Muscle of leg (tissue), 11 donors: Measurements from ENCODE around the gene CA9. TPM values are rescaled to one million over a fixed set of nuclear protein-coding genes. Genes with fewer than 3 reads are reported as not detected.

ENCODE experiments used
- DNase-seq: peaks from one replicate; pipeline ENCODE4 v3.0.0; 2013
- H3K27ac ChIP-seq: one replicate; pipeline ENCODE4 v1.5.1; 2013; ENCODE audit warnings: mild to moderate bottlenecking, low read length, control low read depth
- H3K27me3 ChIP-seq: one replicate; pipeline ENCODE4 v1.6.1; 2013; ENCODE audit warnings: low read length; ENCODE audit not compliant: control insufficient read depth, insufficient read depth
- H3K36me3 ChIP-seq: one replicate; pipeline ENCODE4 v1.6.1; 2013; ENCODE audit warnings: low read length; ENCODE audit not compliant: control insufficient read depth, insufficient read depth
- H3K4me1 ChIP-seq: one replicate; pipeline ENCODE4 v1.6.1; 2013; ENCODE audit warnings: low read length; ENCODE audit not compliant: control insufficient read depth, insufficient read depth
- H3K4me3 ChIP-seq: one replicate; pipeline ENCODE4 v1.5.1; 2013; ENCODE audit warnings: low read length, control low read depth
- H3K9me3 ChIP-seq: replicated peaks from 2 replicates; pipeline ENCODE4 v1.6.1; 2013; ENCODE audit warnings: low read depth, low read length; ENCODE audit not compliant: control insufficient read depth
- WGBS: methylation state at CpG from one replicate; pipeline ENCODE4 v1.1.5; 2013; ENCODE audit warnings: missing lambda C conversion rate; ENCODE audit not compliant: insufficient coverage; 5-methylcytosine and 5-hydroxymethylcytosine counted together
- polyA plus RNA-seq, 8 donors: library from polyadenylated mRNA; unstranded; fragments of 120-200 nt; gene quantifications; one replicate each; pipeline versions ENCODE4 v1.2.1 to v1.2.3, GENCODE V29; 2013; ENCODE audit warnings: inconsistent platforms in 1 of 8, low replicate concordance in 1 of 8; ENCODE audit not compliant: insufficient read length in 8 of 8, insufficient read depth in 1 of 8
- total RNA-seq: library from RNA; stranded (reverse); fragments of 120-200 nt; gene quantifications from one replicate; pipeline ENCODE4 v1.2.4, GENCODE V29; 2013

Gene CA9
- total and polyA plus RNA-seq, 9 donors = 0.49 to 2.4 (median 0.68) TPM

- Histone ChIP-seq H3K9me3 (no peaks in the 10 kb centered on the region), H3K4me3 (no peak overlapping the region), H3K27ac (peak overlapping the region; percentile 75), H3K36me3 (peaks cover 59% of the 10 kb centered on the region), H3K27me3 (no peaks in the 10 kb centered on the region), H3K4me1 (peaks cover 28% of the 10 kb centered on the region)
- DNase-seq = no peak
- 83% methylated on average over 8 of the region's 10 CpGs for WGBS
Observed at GRCh38 chr9:35682520-35683315, 9.0 kb downstream of the CA9 start.

GRCh38 chr9:35683323-35683722 lies 9.6 kb downstream of the CA9 start:
- H3K4me1 ChIP-seq = peaks cover 34% of the 10 kb centered on the region
- H3K36me3 ChIP-seq = peaks cover 64% of the 10 kb centered on the region
- WGBS = no CpG with 5 or more reads among the region's 2 CpGs

GRCh38 chr9:35684921-35685320 lies 11.2 kb downstream of the CA9 start:
- Histone ChIP-seq H3K27ac (peak overlapping the region; percentile 70), H3K4me3 (peak overlapping the region; percentile 80), H3K36me3 (peaks cover 73% of the 10 kb centered on the region), H3K4me1 (peaks cover 42% of the 10 kb centered on the region), H3K9me3 (no peaks in the 10 kb centered on the region), H3K27me3 (no peaks in the 10 kb centered on the region)
- WGBS = 94% methylated on average over 6 of the region's 10 CpGs
- DNase-seq = no peak

More at GRCh38 chr9:35683323-35683722, 9.6 kb downstream of the CA9 start:
- H3K9me3 ChIP-seq = no peaks in the 10 kb centered on the region
- H3K27ac ChIP-seq = peak overlapping the region; percentile 48
- no peaks in the 10 kb centered on the region for H3K27me3 ChIP-seq
- no peak overlapping the region for H3K4me3 ChIP-seq
- DNase-seq = no peak

GRCh38 chr9:35685506-35685905 lies 11.8 kb downstream of the CA9 start:
- DNase-seq = no peak
- Histone ChIP-seq H3K27me3 (no peaks in the 10 kb centered on the region), H3K36me3 (peaks cover 73% of the 10 kb centered on the region), H3K27ac (peak overlapping the region; percentile 70), H3K4me1 (peaks cover 40% of the 10 kb centered on the region), H3K4me3 (peak overlapping the region; percentile 80), H3K9me3 (no peaks in the 10 kb centered on the region)
- WGBS = 73% methylated on average over 7 of the region's 13 CpGs

- WGBS = 61% methylated on average over 3 of the region's 11 CpGs
- H3K9me3 ChIP-seq = no peaks in the 10 kb centered on the region
- H3K27ac ChIP-seq = peak overlapping the region; percentile 97
- peak; percentile 67 for DNase-seq
- H3K27me3 ChIP-seq = no peaks in the 10 kb centered on the region
- peaks cover 73% of the 10 kb centered on the region for H3K36me3 ChIP-seq
- H3K4me3 ChIP-seq = peak overlapping the region; percentile 80
- peaks cover 44% of the 10 kb centered on the region for H3K4me1 ChIP-seq
Observed at GRCh38 chr9:35686222-35687203, 12.8 kb downstream of the CA9 start.

GRCh38 chr9:35687306-35687705 lies 13.6 kb downstream of the CA9 start:
- H3K27me3 ChIP-seq = no peaks in the 10 kb centered on the region
- 52% methylated on average over 2 of the region's 2 CpGs for WGBS
- DNase-seq = no peak
- H3K9me3 ChIP-seq = no peaks in the 10 kb centered on the region
- peak overlapping the region; percentile 97 for H3K27ac ChIP-seq
- peaks cover 66% of the 10 kb centered on the region for H3K36me3 ChIP-seq
- peak overlapping the region; percentile 80 for H3K4me3 ChIP-seq
- H3K4me1 ChIP-seq = peaks cover 49% of the 10 kb centered on the region

GRCh38 chr9:35687972-35688557 lies 14.3 kb downstream of the CA9 start:
- Histone ChIP-seq H3K4me1 (peaks cover 49% of the 10 kb centered on the region), H3K4me3 (peak overlapping the region; percentile 80), H3K36me3 (peaks cover 59% of the 10 kb centered on the region), H3K27me3 (no peaks in the 10 kb centered on the region), H3K27ac (peak overlapping the region; percentile 97), H3K9me3 (no peaks in the 10 kb centered on the region)
- no CpG with 5 or more reads among the region's 2 CpGs for WGBS
- peak; percentile 77 for DNase-seq

GRCh38 chr9:35688558-35689541 lies 15.1 kb downstream of the CA9 start:
- peak overlapping the region; percentile 97 for H3K27ac ChIP-seq
- peaks cover 51% of the 10 kb centered on the region for H3K36me3 ChIP-seq
- H3K4me1 ChIP-seq = peaks cover 49% of the 10 kb centered on the region
- peak overlapping the region; percentile 80 for H3K4me3 ChIP-seq
- H3K9me3 ChIP-seq = no peaks in the 10 kb centered on the region
- no peaks in the 10 kb centered on the region for H3K27me3 ChIP-seq
- DNase-seq = peak; percentile 49
- WGBS = 9% methylated on average over 9 of the region's 12 CpGs
